Liver (tissue), 9 donors: ENCODE results near the gene LAD1. TPM values are rescaled to one million over a fixed set of nuclear protein-coding genes. Genes with fewer than 3 reads are reported as not detected.

Experiments used
- DNase-seq: peaks from one replicate; pipeline ENCODE4 v3.0.0-alpha.2; 2017; ENCODE audit warnings: low spot score
- H3K27ac ChIP-seq, 2 donors: one replicate each; pipeline ENCODE4 v1.7.0; 2013; ENCODE audit warnings: inconsistent platforms in 2 of 2, low read length in 2 of 2, control low read depth in 1 of 2, low read depth in 1 of 2, mild to moderate bottlenecking in 1 of 2
- H3K27me3 ChIP-seq, 4 donors: one replicate each; pipeline versions ENCODE4 v1.6.1 to v1.7.0; 2013; ENCODE audit warnings: low read length in 3 of 4, inconsistent platforms in 1 of 4, mild to moderate bottlenecking in 1 of 4, moderate library complexity in 1 of 4; ENCODE audit not compliant: control insufficient read depth in 4 of 4, insufficient read depth in 4 of 4
- H3K36me3 ChIP-seq, 4 donors: one replicate each; pipeline versions ENCODE4 v1.6.1 to v1.7.0; 2013; ENCODE audit warnings: low read length in 3 of 4, mild to moderate bottlenecking in 3 of 4, low read depth in 1 of 4, moderate library complexity in 1 of 4; ENCODE audit not compliant: control insufficient read depth in 4 of 4, insufficient read depth in 3 of 4
- H3K4me1 ChIP-seq, 4 donors: one replicate each; pipeline versions ENCODE4 v1.6.1 to v1.7.0; 2013; ENCODE audit warnings: low read length in 3 of 4, mild to moderate bottlenecking in 3 of 4, moderate library complexity in 1 of 4; ENCODE audit not compliant: control insufficient read depth in 4 of 4, insufficient read depth in 4 of 4
- H3K4me3 ChIP-seq, 3 donors: one replicate each; pipeline versions ENCODE4 v1.6.1 to v1.7.0; 2013; ENCODE audit warnings: low read length in 3 of 3, control low read depth in 1 of 3, low read depth in 1 of 3, mild to moderate bottlenecking in 1 of 3
- H3K9ac ChIP-seq, 2 donors: one replicate each; pipeline ENCODE4 v1.7.0; 2013; ENCODE audit warnings: low read length in 2 of 2, mild to moderate bottlenecking in 2 of 2, moderate library complexity in 2 of 2, control low read depth in 1 of 2, low read depth in 1 of 2
- H3K9me3 ChIP-seq, 4 donors: one replicate each; pipeline versions ENCODE4 v1.6.1 to v1.7.0; 2013; ENCODE audit warnings: low read length in 3 of 4; ENCODE audit not compliant: control insufficient read depth in 4 of 4
- EGR1 ChIP-seq, 2 donors: IDR thresholded peaks; 2 replicates each; pipeline ENCODE4 v1.6.1; 2016 to 2018; ENCODE audit warnings: antibody characterized with exemption in 2 of 2, low read depth in 2 of 2
- FOXA1 ChIP-seq: IDR thresholded peaks from 2 replicates; pipeline ENCODE4 v1.6.1; 2016; ENCODE audit warnings: antibody characterized with exemption
- FOXA2 ChIP-seq: IDR thresholded peaks from 2 replicates; pipeline ENCODE4 v1.6.1; 2016; ENCODE audit warnings: antibody characterized with exemption
- GABPA ChIP-seq, 2 donors: IDR thresholded peaks in 1 of 2; conservative IDR thresholded peaks in 1 of 2; 2 replicates each; pipeline ENCODE4 v1.6.1; 2016; ENCODE audit warnings: antibody characterized with exemption in 2 of 2, mild to moderate bottlenecking in 1 of 2, moderate library complexity in 1 of 2
- HNF4A ChIP-seq, 2 donors: conservative IDR thresholded peaks; 2 replicates each; pipeline ENCODE4 v1.6.1; 2016; ENCODE audit warnings: antibody characterized with exemption in 2 of 2, mild to moderate bottlenecking in 2 of 2
- HNF4G ChIP-seq: IDR thresholded peaks from 2 replicates; pipeline ENCODE4 v1.6.1; 2016; ENCODE audit warnings: antibody characterized with exemption
- JUND ChIP-seq, 2 donors: IDR thresholded peaks; 2 replicates each; pipeline ENCODE4 v1.6.1; 2016; ENCODE audit warnings: antibody characterized with exemption in 2 of 2
- NR2F2 ChIP-seq: IDR thresholded peaks from 2 replicates; pipeline ENCODE4 v1.6.1; 2016; ENCODE audit warnings: antibody characterized with exemption
- RAD21 ChIP-seq, 2 donors: IDR thresholded peaks; 2 replicates each; pipeline ENCODE4 v1.6.1; 2016; ENCODE audit warnings: antibody characterized with exemption in 2 of 2, mild to moderate bottlenecking in 2 of 2
- RXRA ChIP-seq, 2 donors: IDR thresholded peaks; 2 replicates each; pipeline ENCODE4 v1.6.1; 2017 to 2018; ENCODE audit warnings: antibody characterized with exemption in 2 of 2, mild to moderate bottlenecking in 1 of 2
- SP1 ChIP-seq: IDR thresholded peaks from 2 replicates; pipeline ENCODE4 v1.6.1; 2018; ENCODE audit warnings: antibody characterized with exemption, mild to moderate bottlenecking
- TAF1 ChIP-seq: conservative IDR thresholded peaks from 2 replicates; pipeline ENCODE4 v1.6.1; 2016; ENCODE audit warnings: antibody characterized with exemption, mild to moderate bottlenecking
- YY1 ChIP-seq: IDR thresholded peaks from 2 replicates; pipeline ENCODE4 v1.6.1; 2016; ENCODE audit warnings: antibody characterized with exemption, mild to moderate bottlenecking
- WGBS: extraction: QIAGEN DNeasy Blood & Tissue Kit; methylation state at CpG from one replicate; pipeline ENCODE4 v1.1.7; 2013; 5-methylcytosine and 5-hydroxymethylcytosine counted together
- polyA plus RNA-seq, 2 donors: library from polyadenylated mRNA; stranded (reverse) in 1 of 2; unstranded in 1 of 2; fragments of 200-250 nt in 1 of 2; fragments of >200 nt in 1 of 2; fragmentation: Nextera tagmentation in 1 of 2; extraction: Ambion mirVana in 1 of 2; gene quantifications; one replicate each; pipeline versions ENCODE4 v1.2.1 to v1.2.3, GENCODE V29; 2013 to 2015
- total RNA-seq, 2 donors: library from RNA; depleted of rRNA; stranded (reverse); fragments of >200 nt; gene quantifications; one replicate each; pipeline ENCODE4 v1.2.3, GENCODE V29; 2014
- TF ChIP-seq, protein P1 (sequence below): IDR thresholded peaks from 2 replicates; pipeline ENCODE4 v1.6.1; 2016; ENCODE audit warnings: antibody characterized with exemption, mild to moderate bottlenecking
- TF ChIP-seq, protein P2 (sequence below): IDR thresholded peaks from 2 replicates; pipeline ENCODE4 v1.6.1; 2016; ENCODE audit warnings: antibody characterized with exemption
- TF ChIP-seq, protein P3 (sequence below): fragments of 150-350 bp; IDR thresholded peaks from 2 replicates; pipeline ENCODE4 v1.5.1; 2017; ENCODE audit warnings: improper control_type of control experiment, low read depth, low read length; ENCODE audit not compliant: missing input control
- TF ChIP-seq, protein P4 (sequence below): IDR thresholded peaks from 2 replicates; pipeline ENCODE4 v1.6.1; 2016; ENCODE audit warnings: antibody characterized with exemption
- TF ChIP-seq, protein P5 (sequence below): IDR thresholded peaks from 2 replicates; pipeline ENCODE4 v1.6.1; 2016; ENCODE audit warnings: antibody characterized with exemption
- donor health status: healthy.
- donor health status: healthy.
- donor health status: healthy.
- donor health status: healthy.
- donor health status: healthy.

The LAD1 gene
- total and polyA plus RNA-seq, 4 donors = 3.4 to 13.7 (median 8.5) TPM

DNA sequence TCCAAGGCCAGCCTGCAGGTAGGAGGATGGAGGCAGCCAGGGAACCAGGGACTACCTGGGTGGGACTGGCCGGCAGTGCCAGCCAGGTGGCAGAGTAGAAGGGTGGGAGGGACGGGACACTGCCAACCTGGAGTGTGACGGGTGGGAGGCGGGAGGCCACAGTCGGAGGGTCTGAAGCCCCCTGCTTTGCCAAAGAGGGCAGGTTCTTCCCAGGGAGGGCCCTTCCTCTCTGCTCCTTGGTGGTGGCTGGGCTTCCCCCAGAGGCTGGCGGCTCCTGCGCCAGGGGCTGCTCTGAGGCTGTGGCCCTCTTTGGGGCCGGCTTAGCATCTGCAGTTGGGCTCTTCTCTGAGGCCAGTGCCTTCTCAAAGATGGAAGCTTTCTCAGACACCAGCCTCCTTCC is 12.9 kb downstream of the LAD1 start:
- Histone ChIP-seq H3K9me3 (no peaks in the 10 kb centered on the region), H3K27me3 (no peaks in the 10 kb centered on the region), H3K4me3 (no peak overlapping the region), H3K36me3 (peaks cover 3 to 18% (median 10%) of the 10 kb centered on the region in 4 donors), H3K27ac (no peak overlapping the region), H3K9ac (no peak overlapping the region), H3K4me1 (no peaks in the 10 kb centered on the region)
- WGBS = 92% methylated on average over 8 of the region's 8 CpGs
- TF ChIP-seq FOXA2 (no peak), GABPA (IDR thresholded peaks at IDR 0.05 in 1 of 2, conservative IDR thresholded peaks at IDR 0.05 in 1 of 2) (no peak), HNF4G (no peak), TAF1 (no peak), EGR1 (IDR thresholded peaks at IDR 0.05; ENCODE audit: low read depth in 2 of 2) (no peak), HNF4A (conservative IDR thresholded peaks at IDR 0.05) (no peak), RXRA (IDR thresholded peaks at IDR 0.05) (no peak), NR2F2 (no peak), FOXA1 (no peak), SP1 (no peak), JUND (IDR thresholded peaks at IDR 0.05) (no peak), RAD21 (IDR thresholded peaks at IDR 0.05) (no peak), YY1 (no peak)
- TF ChIP-seq, protein P1, sequence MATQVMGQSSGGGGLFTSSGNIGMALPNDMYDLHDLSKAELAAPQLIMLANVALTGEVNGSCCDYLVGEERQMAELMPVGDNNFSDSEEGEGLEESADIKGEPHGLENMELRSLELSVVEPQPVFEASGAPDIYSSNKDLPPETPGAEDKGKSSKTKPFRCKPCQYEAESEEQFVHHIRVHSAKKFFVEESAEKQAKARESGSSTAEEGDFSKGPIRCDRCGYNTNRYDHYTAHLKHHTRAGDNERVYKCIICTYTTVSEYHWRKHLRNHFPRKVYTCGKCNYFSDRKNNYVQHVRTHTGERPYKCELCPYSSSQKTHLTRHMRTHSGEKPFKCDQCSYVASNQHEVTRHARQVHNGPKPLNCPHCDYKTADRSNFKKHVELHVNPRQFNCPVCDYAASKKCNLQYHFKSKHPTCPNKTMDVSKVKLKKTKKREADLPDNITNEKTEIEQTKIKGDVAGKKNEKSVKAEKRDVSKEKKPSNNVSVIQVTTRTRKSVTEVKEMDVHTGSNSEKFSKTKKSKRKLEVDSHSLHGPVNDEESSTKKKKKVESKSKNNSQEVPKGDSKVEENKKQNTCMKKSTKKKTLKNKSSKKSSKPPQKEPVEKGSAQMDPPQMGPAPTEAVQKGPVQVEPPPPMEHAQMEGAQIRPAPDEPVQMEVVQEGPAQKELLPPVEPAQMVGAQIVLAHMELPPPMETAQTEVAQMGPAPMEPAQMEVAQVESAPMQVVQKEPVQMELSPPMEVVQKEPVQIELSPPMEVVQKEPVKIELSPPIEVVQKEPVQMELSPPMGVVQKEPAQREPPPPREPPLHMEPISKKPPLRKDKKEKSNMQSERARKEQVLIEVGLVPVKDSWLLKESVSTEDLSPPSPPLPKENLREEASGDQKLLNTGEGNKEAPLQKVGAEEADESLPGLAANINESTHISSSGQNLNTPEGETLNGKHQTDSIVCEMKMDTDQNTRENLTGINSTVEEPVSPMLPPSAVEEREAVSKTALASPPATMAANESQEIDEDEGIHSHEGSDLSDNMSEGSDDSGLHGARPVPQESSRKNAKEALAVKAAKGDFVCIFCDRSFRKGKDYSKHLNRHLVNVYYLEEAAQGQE = no peak
- TF ChIP-seq, protein P2, sequence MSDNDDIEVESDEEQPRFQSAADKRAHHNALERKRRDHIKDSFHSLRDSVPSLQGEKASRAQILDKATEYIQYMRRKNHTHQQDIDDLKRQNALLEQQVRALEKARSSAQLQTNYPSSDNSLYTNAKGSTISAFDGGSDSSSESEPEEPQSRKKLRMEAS = no peak
- TF ChIP-seq, protein P3, sequence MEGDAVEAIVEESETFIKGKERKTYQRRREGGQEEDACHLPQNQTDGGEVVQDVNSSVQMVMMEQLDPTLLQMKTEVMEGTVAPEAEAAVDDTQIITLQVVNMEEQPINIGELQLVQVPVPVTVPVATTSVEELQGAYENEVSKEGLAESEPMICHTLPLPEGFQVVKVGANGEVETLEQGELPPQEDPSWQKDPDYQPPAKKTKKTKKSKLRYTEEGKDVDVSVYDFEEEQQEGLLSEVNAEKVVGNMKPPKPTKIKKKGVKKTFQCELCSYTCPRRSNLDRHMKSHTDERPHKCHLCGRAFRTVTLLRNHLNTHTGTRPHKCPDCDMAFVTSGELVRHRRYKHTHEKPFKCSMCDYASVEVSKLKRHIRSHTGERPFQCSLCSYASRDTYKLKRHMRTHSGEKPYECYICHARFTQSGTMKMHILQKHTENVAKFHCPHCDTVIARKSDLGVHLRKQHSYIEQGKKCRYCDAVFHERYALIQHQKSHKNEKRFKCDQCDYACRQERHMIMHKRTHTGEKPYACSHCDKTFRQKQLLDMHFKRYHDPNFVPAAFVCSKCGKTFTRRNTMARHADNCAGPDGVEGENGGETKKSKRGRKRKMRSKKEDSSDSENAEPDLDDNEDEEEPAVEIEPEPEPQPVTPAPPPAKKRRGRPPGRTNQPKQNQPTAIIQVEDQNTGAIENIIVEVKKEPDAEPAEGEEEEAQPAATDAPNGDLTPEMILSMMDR = no peak
- TF ChIP-seq, protein P4, sequence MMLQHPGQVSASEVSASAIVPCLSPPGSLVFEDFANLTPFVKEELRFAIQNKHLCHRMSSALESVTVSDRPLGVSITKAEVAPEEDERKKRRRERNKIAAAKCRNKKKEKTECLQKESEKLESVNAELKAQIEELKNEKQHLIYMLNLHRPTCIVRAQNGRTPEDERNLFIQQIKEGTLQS = no peak
- TF ChIP-seq, protein P5, sequence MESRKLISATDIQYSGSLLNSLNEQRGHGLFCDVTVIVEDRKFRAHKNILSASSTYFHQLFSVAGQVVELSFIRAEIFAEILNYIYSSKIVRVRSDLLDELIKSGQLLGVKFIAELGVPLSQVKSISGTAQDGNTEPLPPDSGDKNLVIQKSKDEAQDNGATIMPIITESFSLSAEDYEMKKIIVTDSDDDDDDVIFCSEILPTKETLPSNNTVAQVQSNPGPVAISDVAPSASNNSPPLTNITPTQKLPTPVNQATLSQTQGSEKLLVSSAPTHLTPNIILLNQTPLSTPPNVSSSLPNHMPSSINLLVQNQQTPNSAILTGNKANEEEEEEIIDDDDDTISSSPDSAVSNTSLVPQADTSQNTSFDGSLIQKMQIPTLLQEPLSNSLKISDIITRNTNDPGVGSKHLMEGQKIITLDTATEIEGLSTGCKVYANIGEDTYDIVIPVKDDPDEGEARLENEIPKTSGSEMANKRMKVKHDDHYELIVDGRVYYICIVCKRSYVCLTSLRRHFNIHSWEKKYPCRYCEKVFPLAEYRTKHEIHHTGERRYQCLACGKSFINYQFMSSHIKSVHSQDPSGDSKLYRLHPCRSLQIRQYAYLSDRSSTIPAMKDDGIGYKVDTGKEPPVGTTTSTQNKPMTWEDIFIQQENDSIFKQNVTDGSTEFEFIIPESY = no peak
- DNase-seq = no peak
